BLaER1 treated with 17β-estradiol and CSF1 and Interleukin-3, amounts not matched to agents 10 nM and 100 nM (cell line): ENCODE measurements around the gene KCNMB4.

Source experiments
- H3K27ac ChIP-seq, 11 experiments: shearing (Covaris generic); formaldehyde crosslinking; 2 replicates each; pipeline ENCODE4 v1.8.1; 2022
- H3K27me3 ChIP-seq, 11 experiments: shearing (Covaris generic); formaldehyde crosslinking; 2 replicates each; pipeline ENCODE4 v1.8.1; 2022
- H3K36me3 ChIP-seq, 11 experiments: shearing (Covaris generic); formaldehyde crosslinking; 2 replicates each; pipeline ENCODE4 v1.8.1; 2022
- H3K4me1 ChIP-seq, 10 experiments: shearing (Covaris generic); formaldehyde crosslinking; 2 replicates each; pipeline ENCODE4 v1.8.1; 2022
- H3K4me2 ChIP-seq, 11 experiments: shearing (Covaris generic); formaldehyde crosslinking; 2 replicates each; pipeline ENCODE4 v1.8.1; 2022
- H3K4me3 ChIP-seq, 10 experiments: shearing (Covaris generic); formaldehyde crosslinking; 2 replicates each; pipeline ENCODE4 v1.8.1; 2022
- H3K9ac ChIP-seq, 11 experiments: shearing (Covaris generic); formaldehyde crosslinking; 2 replicates each; pipeline ENCODE4 v1.8.1; 2022
- H3K9me3 ChIP-seq, 11 experiments: shearing (Covaris generic); formaldehyde crosslinking; replicated peaks in 1 of 11; 2 replicates each; pipeline ENCODE4 v1.8.1; 2022
- H4K20me1 ChIP-seq, 11 experiments: shearing (Covaris generic); formaldehyde crosslinking; 2 replicates each; pipeline ENCODE4 v1.8.1; 2022
- Cebpa-rat ChIP-seq, 11 experiments: shearing (Covaris generic); IDR thresholded peaks; 2 replicates each; pipeline ENCODE4 v1.8.1; 2022

Gene KCNMB4, protein sequence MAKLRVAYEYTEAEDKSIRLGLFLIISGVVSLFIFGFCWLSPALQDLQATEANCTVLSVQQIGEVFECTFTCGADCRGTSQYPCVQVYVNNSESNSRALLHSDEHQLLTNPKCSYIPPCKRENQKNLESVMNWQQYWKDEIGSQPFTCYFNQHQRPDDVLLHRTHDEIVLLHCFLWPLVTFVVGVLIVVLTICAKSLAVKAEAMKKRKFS

GRCh38 chr12:70365648-70366518 lies at the start of gene KCNMB4:
TSS of gene KCNMB4 (plus strand) at chr12:70366290. CDS start at chr12:70366735, 445 bp downstream.
- Histone ChIP-seq H3K9me3 (no peaks in the 10 kb centered on the region), H3K9ac (peak within 1 kb of the TSS; percentile 43 to 76 (median 67); a peak in 21 of 22 replicates), H3K27ac (peak within 1 kb of the TSS in 3 of 11 experiments; percentile 15 to 47 (median 32); a peak in 1 of 22 replicates), H3K4me1 (peaks cover 7 to 28% (median 19%) of the 10 kb centered on the region in 10 experiments; a peak in 18 of 20 replicates), H3K4me3 (peak within 1 kb of the TSS; percentile 67 to 81 (median 74)), H4K20me1 (peaks cover 0 to 32% (median 14%) of the 10 kb centered on the region in 11 experiments; a peak in 15 of 22 replicates), H3K4me2 (peak within 1 kb of the TSS; percentile 92 to 100 (median 98)), H3K36me3 (no peaks in the 10 kb centered on the region), H3K27me3 (peaks cover 59 to 79% (median 65%) of the 10 kb centered on the region in 11 experiments)
- no peak for TF ChIP-seq Cebpa-rat (IDR thresholded peaks at IDR 0.05)

GRCh38 chr12:70317781-70318180 lies 48.3 kb upstream of the KCNMB4 start:
- H3K27me3 ChIP-seq, result no peaks in the 10 kb centered on the region
- H3K4me3 ChIP-seq, result 0 out of 20 replicates have a peak overlapping the region, but pooled peaks of 1 of the 10 experiments have one; percentile 5
- H3K4me2 ChIP-seq, result peak overlapping the region; percentile 21 to 83 (median 60); a peak in 20 of 22 replicates

GRCh38 chr12:70319605-70320004 lies 46.5 kb upstream of the KCNMB4 start:
- peaks cover 18 to 83% (median 37%) of the 10 kb centered on the region in 11 experiments; a peak in 21 of 22 replicates for H4K20me1 ChIP-seq

More at GRCh38 chr12:70317781-70318180, 48.3 kb upstream of the KCNMB4 start:
- peaks cover 29 to 89% (median 54%) of the 10 kb centered on the region in 11 experiments; a peak in 21 of 22 replicates for H4K20me1 ChIP-seq
- H3K9ac ChIP-seq, result no peak overlapping the region; a peak in 1 of 22 replicates
- H3K4me1 ChIP-seq, result peaks cover 19 to 59% (median 43%) of the 10 kb centered on the region in 10 experiments
- peak overlapping the region in 8 of 11 experiments; percentile 7 to 58 (median 54); a peak in 12 of 22 replicates for H3K27ac ChIP-seq
- no peak for TF ChIP-seq Cebpa-rat (IDR thresholded peaks at IDR 0.05)
- peaks cover 6 to 62% (median 37%) of the 10 kb centered on the region in 11 experiments; a peak in 21 of 22 replicates for H3K36me3 ChIP-seq
- no peaks in the 10 kb centered on the region for H3K9me3 ChIP-seq

GRCh38 chr12:70321191-70321590 lies 44.9 kb upstream of the KCNMB4 start:
- H3K4me1 ChIP-seq, result peaks cover 19 to 44% (median 38%) of the 10 kb centered on the region in 10 experiments
- H4K20me1 ChIP-seq, result peaks cover 6 to 70% (median 21%) of the 10 kb centered on the region in 11 experiments; a peak in 20 of 22 replicates
- peaks cover 36 to 68% (median 56%) of the 10 kb centered on the region in 11 experiments for H3K36me3 ChIP-seq

More at GRCh38 chr12:70319605-70320004, 46.5 kb upstream of the KCNMB4 start:
- H3K4me3 ChIP-seq, result no peak overlapping the region
- no peaks in the 10 kb centered on the region for H3K27me3 ChIP-seq
- H3K9ac ChIP-seq, result no peak overlapping the region
- 0 out of 22 replicates have a peak, but pooled peaks cover 0 to 2% (median 0%) of the 10 kb centered on the region in 11 experiments for H3K9me3 ChIP-seq
- 0 out of 22 replicates have a peak overlapping the region, but pooled peaks of 1 of the 11 experiments have one; percentile 13 for H3K27ac ChIP-seq
- no peak for TF ChIP-seq Cebpa-rat (IDR thresholded peaks at IDR 0.05)
- H3K36me3 ChIP-seq, result peaks cover 24 to 64% (median 44%) of the 10 kb centered on the region in 11 experiments
- peaks cover 19 to 58% (median 42%) of the 10 kb centered on the region in 10 experiments for H3K4me1 ChIP-seq
- H3K4me2 ChIP-seq, result peak overlapping the region in 9 of 11 experiments; percentile 2 to 83 (median 68); a peak in 15 of 22 replicates

DNA sequence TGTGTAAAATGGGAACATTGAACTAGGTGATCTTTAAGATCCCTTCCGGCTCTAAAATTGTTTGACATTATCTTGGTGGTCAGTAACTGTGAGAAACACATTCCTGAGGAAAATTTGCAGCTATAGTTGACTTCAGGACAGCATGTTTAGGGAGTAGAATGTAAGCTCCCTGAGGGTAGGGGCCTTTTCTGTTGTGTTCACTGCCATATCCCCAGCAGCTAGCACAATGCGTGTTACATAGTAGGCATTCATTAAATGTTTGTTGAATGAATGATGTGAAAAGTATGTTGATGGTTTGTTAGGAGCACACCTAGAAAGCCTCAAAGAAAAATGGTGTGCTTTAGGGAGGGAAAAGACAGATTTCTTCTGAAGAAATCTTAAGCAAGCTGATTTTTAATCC lies 38.5 kb upstream of the KCNMB4 start:
- peaks cover 58 to 89% (median 66%) of the 10 kb centered on the region in 11 experiments for H3K36me3 ChIP-seq
- H3K9me3 ChIP-seq, result 0 out of 22 replicates have a peak, but pooled peaks cover 0 to 3% (median 0%) of the 10 kb centered on the region in 11 experiments
- no peak overlapping the region for H3K4me2 ChIP-seq
- no peak overlapping the region for H3K9ac ChIP-seq
- H4K20me1 ChIP-seq, result peaks cover 0 to 34% (median 4%) of the 10 kb centered on the region in 11 experiments; a peak in 7 of 22 replicates
- TF ChIP-seq Cebpa-rat (IDR thresholded peaks at IDR 0.05), result no peak
- no peaks in the 10 kb centered on the region for H3K4me1 ChIP-seq
- no peak overlapping the region for H3K27ac ChIP-seq
- H3K27me3 ChIP-seq, result no peaks in the 10 kb centered on the region
- H3K4me3 ChIP-seq, result no peak overlapping the region

More at GRCh38 chr12:70321191-70321590, 44.9 kb upstream of the KCNMB4 start:
- Histone ChIP-seq H3K4me3 (no peak overlapping the region), H3K4me2 (no peak overlapping the region), H3K27me3 (no peaks in the 10 kb centered on the region), H3K9ac (no peak overlapping the region), H3K27ac (no peak overlapping the region), H3K9me3 (0 out of 22 replicates have a peak, but pooled peaks cover 0 to 3% (median 0%) of the 10 kb centered on the region in 11 experiments)
- TF ChIP-seq Cebpa-rat (IDR thresholded peaks at IDR 0.05), result no peak

- peaks cover 44 to 84% (median 52%) of the 10 kb centered on the region in 11 experiments; a peak in 21 of 22 replicates for H3K36me3 ChIP-seq
- H3K4me2 ChIP-seq, result no peak overlapping the region
- no peaks in the 10 kb centered on the region for H3K27me3 ChIP-seq
- TF ChIP-seq Cebpa-rat (IDR thresholded peaks at IDR 0.05), result no peak
- no peak overlapping the region for H3K9ac ChIP-seq
- H3K4me1 ChIP-seq, result peaks cover 1 to 6% (median 2%) of the 10 kb centered on the region in 10 experiments; a peak in 19 of 20 replicates
- H4K20me1 ChIP-seq, result peaks cover 0 to 24% (median 5%) of the 10 kb centered on the region in 11 experiments; a peak in 9 of 22 replicates
- H3K4me3 ChIP-seq, result no peak overlapping the region
- H3K27ac ChIP-seq, result no peak overlapping the region
- no peaks in the 10 kb centered on the region for H3K9me3 ChIP-seq
Observed at GRCh38 chr12:70329728-70330127, 36.4 kb upstream of the KCNMB4 start.

DNA sequence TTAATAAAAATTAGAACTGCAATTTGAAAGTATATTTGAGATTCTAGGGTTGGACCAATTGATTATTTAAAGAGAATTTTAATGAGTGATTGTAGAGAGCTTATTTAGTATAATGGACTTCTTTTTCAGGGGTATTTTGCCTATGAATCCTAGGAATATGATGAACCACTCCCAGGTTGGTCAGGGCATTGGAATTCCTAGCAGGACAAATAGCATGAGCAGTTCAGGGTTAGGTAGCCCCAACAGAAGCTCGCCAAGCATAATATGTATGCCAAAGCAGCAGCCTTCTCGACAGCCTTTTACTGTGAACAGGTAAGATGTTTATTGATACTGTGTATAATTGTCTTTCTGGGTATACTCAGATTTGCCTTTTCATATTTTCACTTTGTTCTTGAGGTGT lies 35.9 kb upstream of the KCNMB4 start:
- Histone ChIP-seq H3K27ac (no peak overlapping the region), H3K9me3 (no peaks in the 10 kb centered on the region; a peak in 1 of 22 replicates), H3K9ac (no peak overlapping the region), H3K27me3 (no peaks in the 10 kb centered on the region), H4K20me1 (peaks cover 0 to 26% (median 10%) of the 10 kb centered on the region in 11 experiments; a peak in 9 of 22 replicates), H3K4me3 (no peak overlapping the region), H3K36me3 (peaks cover 43 to 84% (median 52%) of the 10 kb centered on the region in 11 experiments; a peak in 21 of 22 replicates), H3K4me1 (peaks cover 5 to 10% (median 6%) of the 10 kb centered on the region in 10 experiments; a peak in 19 of 20 replicates), H3K4me2 (no peak overlapping the region)
- TF ChIP-seq Cebpa-rat (IDR thresholded peaks at IDR 0.05), result no peak

DNA sequence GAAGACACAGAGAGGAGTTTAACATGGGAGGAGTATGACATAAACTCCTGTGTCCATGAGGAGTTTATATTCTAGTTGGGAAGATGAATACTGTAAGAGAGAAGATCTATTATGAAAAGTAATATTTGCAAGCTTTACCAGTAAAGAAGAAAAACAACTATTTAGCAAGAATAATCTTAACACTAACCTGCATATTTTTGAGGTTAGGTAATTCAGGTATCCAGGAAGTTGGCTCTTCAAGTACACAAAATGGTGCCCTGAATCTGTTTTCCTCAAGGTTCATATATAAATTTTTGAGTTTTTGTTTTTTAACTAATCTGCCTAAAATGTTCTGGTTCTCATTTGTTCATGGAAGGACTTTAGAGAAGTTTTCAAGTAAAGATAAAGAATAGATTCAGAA lies 33.9 kb upstream of the KCNMB4 start:
- Histone ChIP-seq H3K4me2 (no peak overlapping the region), H3K27ac (no peak overlapping the region), H3K36me3 (peaks cover 52 to 90% (median 59%) of the 10 kb centered on the region in 11 experiments), H3K27me3 (no peaks in the 10 kb centered on the region), H3K9ac (no peak overlapping the region), H3K9me3 (no peaks in the 10 kb centered on the region; a peak in 1 of 22 replicates), H4K20me1 (peaks cover 0 to 33% (median 15%) of the 10 kb centered on the region in 11 experiments; a peak in 9 of 22 replicates), H3K4me3 (no peak overlapping the region), H3K4me1 (peaks cover 10 to 20% (median 15%) of the 10 kb centered on the region in 10 experiments)
- TF ChIP-seq Cebpa-rat (IDR thresholded peaks at IDR 0.05), result no peak
